Fibroblast of pulmonary artery (primary cell): ENCODE measurements around the gene TBCEL.

Source experiments
- DNase-seq: peaks from one replicate; pipeline ENCODE4 v3.0.0-alpha.2; 2010; ENCODE audit warnings: low read depth
- H3K4me3 ChIP-seq: replicated peaks from 2 replicates; pipeline ENCODE4 v1.5.1; 2011; ENCODE audit warnings: low read depth, mild to moderate bottlenecking, control low read depth, low read length, moderate library complexity
- TF ChIP-seq, protein P1 (sequence below): IDR thresholded peaks from 2 replicates; pipeline ENCODE4 v1.5.1; 2011; ENCODE audit warnings: mild to moderate bottlenecking, control low read depth, low read length, inconsistent platforms; ENCODE audit errors: missing control alignments

The TBCEL gene

GRCh38 chr11:121123496-121124069 lies 99.7 kb downstream of the TBCEL start:
- no peak overlapping the region for H3K4me3 ChIP-seq
- no peak for DNase-seq
- TF ChIP-seq, protein P1, sequence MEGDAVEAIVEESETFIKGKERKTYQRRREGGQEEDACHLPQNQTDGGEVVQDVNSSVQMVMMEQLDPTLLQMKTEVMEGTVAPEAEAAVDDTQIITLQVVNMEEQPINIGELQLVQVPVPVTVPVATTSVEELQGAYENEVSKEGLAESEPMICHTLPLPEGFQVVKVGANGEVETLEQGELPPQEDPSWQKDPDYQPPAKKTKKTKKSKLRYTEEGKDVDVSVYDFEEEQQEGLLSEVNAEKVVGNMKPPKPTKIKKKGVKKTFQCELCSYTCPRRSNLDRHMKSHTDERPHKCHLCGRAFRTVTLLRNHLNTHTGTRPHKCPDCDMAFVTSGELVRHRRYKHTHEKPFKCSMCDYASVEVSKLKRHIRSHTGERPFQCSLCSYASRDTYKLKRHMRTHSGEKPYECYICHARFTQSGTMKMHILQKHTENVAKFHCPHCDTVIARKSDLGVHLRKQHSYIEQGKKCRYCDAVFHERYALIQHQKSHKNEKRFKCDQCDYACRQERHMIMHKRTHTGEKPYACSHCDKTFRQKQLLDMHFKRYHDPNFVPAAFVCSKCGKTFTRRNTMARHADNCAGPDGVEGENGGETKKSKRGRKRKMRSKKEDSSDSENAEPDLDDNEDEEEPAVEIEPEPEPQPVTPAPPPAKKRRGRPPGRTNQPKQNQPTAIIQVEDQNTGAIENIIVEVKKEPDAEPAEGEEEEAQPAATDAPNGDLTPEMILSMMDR = no peak

- TF ChIP-seq, protein P1 = no peak
- DNase-seq = no peak
- H3K4me3 ChIP-seq = no peak overlapping the region
These were observed 103.9 kb downstream of the TBCEL start for GRCh38 chr11:121127809-121128208.

DNA sequence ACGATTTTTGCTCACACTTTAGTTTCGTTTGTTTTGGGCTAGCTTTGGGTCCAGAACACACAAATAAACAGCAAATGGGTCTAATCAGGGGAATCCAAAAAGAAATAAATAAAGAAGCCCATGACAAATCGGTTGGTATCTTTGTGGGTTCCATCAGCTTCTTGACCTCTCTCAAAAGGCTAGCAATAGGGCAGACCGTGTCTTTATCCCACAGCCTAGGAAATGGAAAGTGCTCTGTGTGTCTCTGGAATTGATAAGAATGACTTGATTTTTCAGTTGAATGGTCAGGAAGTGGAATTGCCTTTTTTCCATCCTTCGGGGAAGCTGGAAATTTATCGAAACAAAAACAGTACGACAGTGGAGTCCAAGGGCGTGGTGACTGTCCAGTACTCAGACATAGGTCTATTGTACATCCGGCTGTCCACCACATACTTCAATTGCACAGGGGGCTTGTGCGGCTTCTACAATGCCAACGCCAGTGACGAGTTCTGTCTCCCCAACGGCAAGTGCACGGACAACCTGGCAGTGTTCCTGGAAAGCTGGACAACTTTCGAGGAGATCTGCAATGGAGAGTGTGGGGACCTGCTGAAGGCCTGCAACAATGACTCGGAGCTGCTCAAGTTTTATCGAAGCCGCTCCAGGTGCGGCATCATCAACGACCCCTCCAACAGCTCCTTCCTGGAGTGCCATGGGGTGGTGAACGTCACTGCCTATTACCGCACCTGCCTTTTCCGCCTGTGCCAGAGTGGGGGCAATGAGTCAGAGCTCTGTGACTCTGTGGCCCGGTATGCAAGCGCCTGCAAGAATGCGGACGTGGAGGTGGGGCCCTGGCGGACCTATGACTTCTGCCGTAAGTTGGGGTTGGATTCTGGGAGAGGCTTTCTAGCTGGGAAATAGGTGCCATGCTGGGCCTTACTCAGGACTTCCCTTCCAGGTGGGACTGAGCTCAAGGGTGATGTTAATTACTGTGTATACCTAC lies 105.7 kb downstream of the TBCEL start:
- no peak overlapping the region for H3K4me3 ChIP-seq
- TF ChIP-seq, protein P1 = no peak
- no peak for DNase-seq

DNA sequence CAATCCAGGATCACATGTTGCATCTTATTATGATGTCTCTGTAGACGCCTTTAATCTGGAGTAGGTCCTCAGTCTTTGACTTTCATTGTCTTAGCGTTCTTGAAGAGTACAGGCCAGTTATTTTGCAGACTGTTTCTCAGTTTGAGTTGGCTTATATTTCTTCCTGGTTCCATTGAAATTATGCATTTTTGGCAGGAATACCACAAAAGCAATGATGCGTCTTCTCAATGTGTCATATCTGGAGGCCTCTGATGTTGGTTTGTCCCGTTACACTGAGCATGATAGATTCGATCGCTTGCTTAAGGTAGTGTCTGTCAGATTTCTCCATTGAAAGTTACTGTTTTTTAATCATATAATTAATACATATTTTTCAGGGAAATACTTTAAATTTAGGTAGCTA lies 107.8 kb downstream of the TBCEL start:
- DNase-seq = no peak
- no peak overlapping the region for H3K4me3 ChIP-seq
- TF ChIP-seq, protein P1 = no peak

- H3K4me3 ChIP-seq = no peak overlapping the region
- TF ChIP-seq, protein P1 = no peak
- DNase-seq = no peak
These were observed 108.5 kb downstream of the TBCEL start for GRCh38 chr11:121132211-121132976.

DNA sequence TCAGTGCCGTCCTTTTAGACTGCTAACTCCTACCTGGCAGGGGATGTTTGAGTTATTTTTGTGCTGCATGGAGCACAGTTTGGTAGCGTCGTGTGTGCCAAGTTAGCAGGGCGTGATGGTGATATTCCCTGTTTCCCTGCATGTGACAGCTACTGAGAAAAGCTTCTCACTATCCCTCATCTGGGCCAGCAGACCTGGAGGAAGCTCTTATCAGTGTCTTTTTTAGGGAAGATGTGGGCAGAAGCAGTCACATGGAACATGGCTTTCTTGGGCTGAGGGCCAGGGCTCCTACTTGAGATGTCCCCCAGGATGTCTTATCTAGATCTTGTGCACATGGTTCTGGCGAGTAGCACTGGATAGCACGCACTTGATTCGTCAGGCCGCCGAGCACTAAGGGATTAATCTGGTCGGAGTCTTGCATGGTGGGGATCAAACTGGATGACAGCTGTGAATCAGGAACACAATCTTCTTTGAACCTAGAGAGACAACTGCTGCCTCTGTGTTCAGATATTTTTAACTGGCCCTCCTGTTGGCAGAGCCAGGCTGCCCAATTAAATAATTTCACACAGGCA lies 110.9 kb downstream of the TBCEL start:
- no peak for DNase-seq
- TF ChIP-seq, protein P1 = no peak
- H3K4me3 ChIP-seq = no peak overlapping the region
